GM21390 (cell line): ENCODE results near the gene IQCM.
A peak's percentile ranks its signal among the peaks of the same experiment; 100 is the strongest.

Experiments used
- ATAC-seq: cut with Tn5 transposase; IDR thresholded peaks from one replicate; pipeline ENCODE4 v1.9.1; 2021; ENCODE audit not compliant: unreplicated experiment

Gene IQCM

DNA sequence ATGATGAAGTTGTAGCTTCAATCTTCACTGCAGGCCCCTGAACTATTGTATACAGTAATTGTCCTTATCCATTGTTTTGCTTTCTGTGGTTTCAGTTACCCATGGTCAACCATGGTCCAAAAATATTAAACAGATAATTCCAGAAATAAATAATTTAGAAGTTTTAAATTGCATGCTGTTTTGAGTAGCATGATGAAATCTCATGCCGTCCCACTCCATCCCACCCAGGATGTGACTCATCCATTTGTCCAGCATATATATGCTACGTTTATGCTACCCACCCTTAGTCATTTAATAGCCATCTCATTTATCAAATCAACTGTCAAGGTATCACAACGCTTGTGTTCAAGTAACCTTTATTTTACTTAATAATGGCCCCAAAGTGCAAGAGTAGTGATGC, 34.5 kb downstream of the IQCM start:
- no peak for ATAC-seq

DNA sequence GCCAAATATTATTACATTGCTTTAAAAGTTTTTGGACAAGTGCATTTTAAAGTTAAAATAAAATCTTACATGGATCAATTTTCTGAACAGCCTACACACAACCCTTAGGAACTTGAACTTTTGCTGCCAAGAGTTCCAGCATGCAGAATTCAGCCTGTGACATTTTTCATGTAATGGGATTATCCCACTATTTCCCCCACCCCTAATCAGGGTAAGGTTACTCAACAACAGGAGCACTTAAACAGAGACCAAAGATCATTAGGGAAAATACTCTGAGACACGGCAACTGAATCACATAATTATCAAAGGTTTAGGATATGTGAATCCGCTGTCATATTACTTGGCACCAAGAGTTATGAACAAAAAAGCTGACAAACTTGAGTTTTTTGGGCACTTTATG, 47.2 kb downstream of the IQCM start:
- ATAC-seq = no peak

DNA sequence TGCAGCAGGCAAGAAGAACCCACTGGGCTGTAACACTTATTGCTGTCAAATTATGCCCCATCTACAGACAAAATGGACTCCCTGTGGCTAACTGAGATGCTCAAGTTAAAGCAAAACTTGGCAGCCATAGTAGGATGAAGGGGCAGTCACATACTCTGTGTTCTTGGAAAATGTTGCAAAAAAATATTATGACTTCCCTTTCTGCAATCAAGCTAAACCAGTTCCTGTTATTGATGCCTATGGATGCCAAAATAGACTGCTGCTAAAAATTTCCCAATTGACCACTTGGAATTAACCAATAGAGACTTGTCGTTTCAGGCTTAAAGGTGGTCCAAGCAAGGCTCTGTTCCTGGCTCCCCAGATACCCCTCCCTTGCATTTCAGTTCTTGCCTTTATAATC, 49.5 kb downstream of the IQCM start:
- ATAC-seq = no peak

DNA sequence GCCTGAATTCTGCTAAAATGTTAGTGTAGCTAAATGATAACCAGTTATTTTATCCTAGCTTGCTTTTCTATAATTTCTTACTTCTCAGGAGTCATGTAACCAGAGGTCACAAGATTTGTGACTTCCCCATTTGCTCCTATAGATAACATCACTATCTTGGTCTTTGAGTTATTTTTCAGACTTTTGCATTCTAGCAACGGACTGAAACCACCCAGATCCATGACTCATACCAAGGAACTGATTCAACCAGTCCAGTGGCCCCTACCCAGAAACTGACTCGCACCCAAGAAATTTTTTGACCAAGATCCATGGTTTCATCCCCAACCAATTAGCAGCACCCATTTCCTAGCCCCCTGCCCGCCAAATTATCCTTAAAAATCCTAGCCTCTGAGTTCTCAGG, 50.0 kb downstream of the IQCM start:
- no peak for ATAC-seq

DNA sequence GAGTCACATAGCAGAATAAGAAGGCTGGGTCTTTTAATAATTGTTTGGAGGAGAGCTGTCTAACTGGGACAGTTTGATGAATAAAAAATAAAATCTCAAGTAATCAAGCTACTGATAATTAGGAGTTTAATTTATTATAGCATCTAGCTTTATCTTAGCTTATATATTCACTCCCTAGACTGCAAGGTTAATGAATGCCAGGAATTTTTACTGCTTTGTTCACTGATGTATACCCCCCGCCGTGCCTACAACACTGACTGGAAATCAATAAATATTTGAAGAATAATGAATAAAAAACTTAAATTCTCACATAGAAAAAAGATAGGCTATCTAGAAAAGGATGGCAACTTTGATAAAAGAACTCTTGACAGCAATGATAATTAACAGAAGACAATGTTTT, 59.7 kb downstream of the IQCM start:
- ATAC-seq = no peak

DNA sequence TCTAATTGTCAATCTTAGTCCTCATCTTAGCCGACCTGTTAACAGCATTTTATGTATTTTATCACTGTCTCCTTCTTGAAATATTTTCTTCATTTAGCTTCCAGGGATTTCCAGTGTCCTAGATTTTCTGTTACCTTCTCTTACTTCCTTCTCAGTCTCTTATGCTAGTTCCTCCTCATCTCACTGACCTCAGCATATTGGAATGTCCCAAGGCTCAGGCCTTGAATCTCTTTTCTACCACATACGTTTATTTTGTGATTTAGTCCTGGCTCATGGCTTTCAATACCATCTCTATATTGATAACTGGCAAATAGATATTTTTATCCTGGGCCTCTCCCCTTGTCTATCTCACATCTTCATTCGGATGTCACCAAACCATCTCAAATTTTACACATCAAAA, 61.1 kb downstream of the IQCM start:
- no peak for ATAC-seq

DNA sequence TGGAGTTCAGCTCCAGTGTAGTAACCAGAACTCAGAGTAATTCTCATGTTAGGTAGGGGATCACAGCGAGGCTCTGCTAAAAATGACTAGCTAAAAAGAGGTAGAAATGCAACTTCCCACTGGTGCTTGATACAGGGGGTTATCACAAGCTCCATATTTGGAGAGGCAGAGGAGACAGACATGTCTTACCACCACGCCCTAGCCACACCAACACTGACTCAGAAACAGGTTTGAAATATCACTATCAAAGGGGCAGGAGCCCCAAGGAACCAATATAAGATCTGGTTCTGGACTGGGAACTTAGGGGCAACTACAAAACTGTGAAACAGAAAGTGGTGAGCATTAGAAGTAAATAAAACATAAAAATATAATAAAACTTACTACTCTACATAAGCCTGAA, 62.9 kb downstream of the IQCM start:
- no peak for ATAC-seq

DNA sequence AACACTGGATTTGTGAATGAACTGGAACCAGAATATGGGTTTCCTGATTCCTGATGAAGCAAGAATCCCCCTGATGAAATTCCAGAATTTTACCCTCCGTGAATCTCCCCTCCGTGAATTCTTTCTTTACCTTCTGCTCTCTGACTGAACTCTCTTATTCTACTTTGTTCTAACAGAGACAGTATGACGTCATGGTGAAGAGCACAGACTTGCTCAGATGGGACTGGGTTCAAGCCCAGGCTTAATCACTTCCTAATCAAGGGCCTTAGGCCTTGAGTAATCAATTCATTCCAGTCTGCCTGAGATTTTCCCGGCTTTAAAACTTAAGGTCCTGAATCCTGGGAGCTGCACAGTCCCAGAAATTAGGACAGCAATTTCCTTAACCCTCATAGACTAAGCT, 64.5 kb downstream of the IQCM start:
- ATAC-seq = no peak

DNA sequence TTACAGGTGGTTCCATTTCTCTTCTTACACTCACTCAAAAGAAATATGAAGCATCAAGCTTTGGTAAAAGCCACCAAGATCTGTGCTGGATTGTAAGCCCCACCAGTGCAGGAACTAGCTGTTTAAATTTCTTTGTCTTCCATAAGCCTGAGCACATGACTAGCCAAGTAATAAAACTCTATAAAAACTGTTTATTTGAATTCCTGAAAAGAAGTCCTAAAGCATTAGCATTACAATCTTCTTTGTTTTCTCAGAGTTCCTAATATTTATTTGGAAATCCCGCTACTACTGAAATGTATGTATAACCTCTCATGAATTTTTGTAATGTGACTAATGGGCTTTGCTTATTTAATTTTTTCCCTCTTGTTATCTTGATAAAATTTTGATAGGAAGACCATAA, 65.9 kb downstream of the IQCM start:
- ATAC-seq = no peak

DNA sequence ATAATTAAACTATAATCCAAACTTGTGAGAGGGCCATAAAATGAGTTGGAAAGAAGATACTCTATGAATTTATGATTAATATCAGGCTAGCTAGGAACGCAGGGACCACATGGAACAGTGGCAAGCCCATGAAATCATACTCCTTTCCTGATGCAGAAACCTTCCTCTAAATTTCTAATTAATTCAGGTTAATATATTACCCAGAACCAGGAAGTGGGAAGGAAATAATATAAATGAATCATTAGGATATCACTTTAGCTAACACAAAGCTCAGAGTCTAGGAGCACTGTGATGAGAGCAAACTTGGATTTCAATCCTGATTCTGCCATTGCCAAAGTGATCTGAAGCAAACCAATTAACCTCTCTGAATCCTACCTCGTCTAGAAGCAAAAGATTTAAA, 68.0 kb downstream of the IQCM start:
- ATAC-seq = no peak

DNA sequence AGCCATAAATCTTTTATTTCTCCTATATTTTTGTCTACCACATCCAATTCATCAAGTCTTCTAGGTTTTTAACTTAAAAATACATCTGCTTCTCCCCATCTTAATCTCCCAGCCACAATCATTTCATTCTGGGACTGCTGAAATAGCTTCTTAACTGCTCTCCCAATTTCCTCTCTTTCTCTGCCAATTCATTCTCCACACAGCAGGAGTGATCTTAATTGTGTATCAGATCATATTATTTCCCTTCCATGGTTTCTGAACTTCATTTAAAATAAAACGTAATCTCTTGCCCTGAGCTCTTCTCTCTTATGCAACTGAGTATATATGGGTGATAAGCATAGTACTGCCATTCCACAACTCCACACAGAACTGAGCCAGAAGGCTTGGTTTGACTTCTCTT, 69.4 kb downstream of the IQCM start:
- ATAC-seq = no peak

DNA sequence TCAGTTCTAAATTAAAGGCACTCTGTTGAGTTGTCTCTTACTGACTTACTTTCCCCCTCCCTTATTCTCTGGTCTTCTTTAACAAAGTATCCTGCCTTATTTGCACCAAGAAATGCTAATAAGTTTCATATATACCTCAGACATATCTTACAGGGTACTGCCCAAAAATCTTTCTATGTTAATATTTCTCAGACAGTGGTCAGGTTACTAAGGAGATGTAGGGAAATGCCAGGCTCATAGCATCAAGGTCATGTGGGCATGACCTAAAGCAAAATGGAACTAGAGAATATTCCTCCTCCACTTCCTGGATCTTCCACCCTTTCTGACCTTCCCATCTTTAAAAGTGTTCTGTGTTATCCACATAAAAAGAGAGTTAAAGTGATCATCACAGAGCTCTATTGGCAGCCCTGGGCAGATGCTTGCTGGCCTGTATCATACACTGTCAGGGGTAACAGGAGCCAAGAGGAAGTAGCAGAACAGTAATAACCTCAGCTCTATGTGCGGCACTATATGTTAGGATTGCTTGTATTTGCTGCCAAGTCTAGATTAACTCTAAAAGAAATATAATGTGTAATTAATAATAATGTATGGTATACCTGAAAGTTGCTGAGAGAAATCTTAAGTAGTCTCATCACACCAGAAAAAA, 74.3 kb downstream of the IQCM start:
- ATAC-seq = no peak

DNA sequence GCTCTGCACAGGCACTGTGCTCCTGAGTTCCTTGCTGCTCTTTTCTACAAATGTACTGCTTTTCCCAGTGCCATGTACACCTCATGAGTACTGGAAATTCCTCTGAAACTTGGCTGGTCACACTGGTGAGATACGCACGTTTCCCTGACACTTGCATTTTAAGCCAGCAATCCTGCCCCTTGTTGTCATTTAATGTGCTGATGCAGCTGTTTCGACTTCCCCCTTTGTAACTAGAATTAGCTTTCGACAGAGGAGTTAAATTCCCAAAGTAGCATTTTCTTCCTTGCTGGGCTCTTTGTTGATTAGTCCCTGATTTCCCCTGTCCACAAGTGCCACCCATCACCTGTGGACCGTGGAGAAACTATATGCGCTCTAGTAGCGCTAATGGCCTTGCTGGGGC, 77.5 kb downstream of the IQCM start:
- ATAC-seq = no peak

DNA sequence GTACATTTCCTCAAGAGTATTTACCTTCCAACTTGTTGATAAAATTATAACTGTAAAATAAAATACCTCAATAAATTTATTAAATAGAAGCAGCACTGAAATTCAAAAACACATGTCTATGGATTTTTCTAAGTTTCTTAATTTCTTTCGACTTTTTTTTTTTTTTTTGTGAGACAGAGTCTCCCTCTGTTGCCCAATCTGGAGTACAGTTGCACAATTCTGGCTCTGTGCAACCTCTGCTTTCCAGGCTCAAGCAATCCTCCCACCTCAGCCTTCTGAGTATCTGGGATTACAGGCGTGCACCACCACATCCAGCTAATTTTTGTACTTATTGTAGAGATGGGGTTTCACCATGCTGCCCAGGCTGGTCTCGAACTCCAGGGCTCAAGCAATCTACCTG, 79.8 kb downstream of the IQCM start:
- no peak for ATAC-seq

DNA sequence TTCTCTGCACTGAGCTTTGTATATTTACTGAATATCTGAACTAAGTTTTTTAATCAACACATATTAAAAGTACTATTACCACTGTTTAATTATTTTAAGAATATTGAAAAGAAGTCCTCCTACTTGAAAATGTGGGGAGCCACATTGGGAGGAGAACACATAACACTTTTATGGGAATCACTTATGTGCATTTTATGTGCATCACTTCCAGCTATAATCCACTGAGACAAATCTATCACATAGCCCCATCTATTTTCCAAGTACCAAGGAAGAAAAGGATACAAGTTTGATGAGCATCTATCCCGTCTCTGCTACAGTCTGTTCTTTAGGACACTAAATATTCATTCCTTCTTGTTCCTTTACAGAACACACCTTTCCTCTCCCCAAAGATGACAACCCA, 87.2 kb downstream of the IQCM start:
- ATAC-seq = no peak

DNA sequence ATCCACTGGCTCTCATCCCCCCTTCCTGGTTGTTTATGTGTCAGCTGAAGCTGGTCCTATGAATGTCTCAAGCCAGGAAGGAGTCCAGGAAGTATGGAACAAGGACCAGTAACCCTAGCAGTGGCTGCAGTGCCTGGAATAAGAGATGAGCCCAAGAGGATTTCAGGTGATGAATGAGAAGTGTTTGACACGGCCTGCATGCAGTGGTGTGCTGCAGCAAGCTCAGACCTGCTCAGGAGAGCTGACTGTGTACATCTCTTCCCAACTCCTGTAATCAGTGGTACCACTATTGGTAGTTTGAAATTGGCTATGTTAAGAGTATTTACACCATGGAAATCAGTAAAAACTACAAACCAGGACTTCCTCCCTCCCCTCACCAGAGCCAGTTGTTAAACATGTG, 88.0 kb downstream of the IQCM start:
- no peak for ATAC-seq

DNA sequence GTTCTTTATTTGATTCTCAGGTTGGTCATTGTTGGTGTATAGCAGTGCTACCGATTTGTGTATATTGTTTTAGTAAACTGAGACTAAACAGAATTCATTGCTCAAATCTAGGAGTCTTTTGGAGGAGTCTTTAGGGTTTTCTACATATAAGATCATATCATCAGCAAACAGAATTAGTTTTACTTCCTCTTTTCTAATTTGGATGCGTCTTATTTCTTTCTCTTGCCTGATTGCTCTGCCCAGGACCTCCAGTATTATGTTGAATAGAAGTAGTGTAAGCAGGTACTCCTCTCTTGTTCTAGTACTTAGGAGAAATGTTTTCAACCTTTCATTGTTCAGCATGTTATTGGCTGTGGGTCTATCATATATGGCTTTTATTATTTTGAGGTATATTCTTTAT, 92.6 kb downstream of the IQCM start:
- ATAC-seq = no peak

DNA sequence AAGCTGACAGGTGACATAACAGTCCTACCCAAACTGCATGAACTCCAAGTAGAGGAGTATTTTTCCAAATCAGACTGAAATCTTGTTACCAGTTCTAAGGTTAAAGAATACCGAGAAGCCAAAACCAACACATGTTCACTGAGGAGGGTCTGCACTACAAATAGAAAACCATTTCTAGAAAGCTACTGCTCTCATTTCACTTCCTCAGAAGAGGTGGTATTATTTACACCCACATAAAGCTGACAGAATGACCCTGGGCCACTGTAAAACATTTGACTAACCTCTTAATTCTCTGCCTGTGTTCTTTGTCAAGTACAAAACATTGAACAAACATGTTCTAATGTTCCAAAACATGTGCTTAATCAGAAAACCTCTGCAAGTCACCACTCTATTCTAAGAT, 95.8 kb downstream of the IQCM start:
- peak; percentile 64 for ATAC-seq

DNA sequence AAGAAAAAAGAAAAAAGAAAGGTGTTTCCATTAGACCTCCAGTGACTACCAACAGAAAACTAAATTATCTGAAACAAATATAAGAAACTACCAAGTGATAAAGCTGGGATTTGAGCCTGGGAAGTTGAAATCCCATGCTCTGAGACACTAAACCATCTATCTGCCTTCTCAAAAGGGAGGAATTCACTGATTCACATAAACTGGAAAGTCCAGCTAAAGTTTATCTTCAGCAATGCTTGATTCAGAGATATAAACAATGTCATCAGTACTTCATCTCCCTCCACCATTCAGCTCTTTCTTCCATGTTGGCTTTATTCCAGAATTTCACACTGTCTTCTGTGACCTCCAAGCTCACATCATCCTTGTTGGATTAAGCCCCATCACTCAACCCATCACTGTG, 96.3 kb downstream of the IQCM start:
- ATAC-seq = no peak

DNA sequence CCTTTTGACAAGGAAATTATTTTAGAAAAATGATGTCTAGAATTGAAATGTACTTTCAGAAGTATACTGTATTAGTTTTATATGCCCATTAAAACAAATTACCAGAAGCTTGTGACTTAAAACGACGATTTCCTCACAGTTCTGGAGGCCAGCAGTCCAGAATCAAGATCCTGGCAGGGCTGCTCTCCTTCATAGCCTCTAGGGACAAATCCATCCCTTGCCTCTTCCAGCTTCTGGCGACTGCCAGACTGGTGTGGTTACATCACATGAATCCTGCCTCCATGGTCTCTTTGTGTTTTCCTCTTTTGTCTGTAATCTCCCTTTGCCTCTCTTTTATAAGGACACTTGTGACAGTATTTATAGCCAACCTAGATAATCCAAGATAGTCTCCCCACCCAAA, 97.1 kb downstream of the IQCM start:
- no peak for ATAC-seq

DNA sequence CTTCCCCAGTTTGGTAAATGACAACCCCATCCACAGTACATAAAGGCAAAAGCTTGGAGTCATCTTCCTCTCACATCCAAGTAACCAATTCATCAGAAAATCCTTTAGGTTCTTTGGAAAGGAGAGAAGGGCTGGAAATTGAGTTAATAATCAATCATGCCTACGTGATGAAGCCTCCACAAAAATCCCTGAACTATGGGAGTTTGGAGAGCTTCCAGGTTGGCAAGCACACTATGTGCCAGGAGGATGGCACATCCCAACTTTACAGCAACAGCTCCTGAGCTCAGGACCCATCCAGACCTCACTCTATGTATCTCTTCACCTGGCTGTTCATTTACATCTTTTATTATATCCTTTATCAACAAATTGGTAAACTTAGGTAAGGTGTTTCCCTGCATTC, 98.9 kb downstream of the IQCM start:
- no peak for ATAC-seq

DNA sequence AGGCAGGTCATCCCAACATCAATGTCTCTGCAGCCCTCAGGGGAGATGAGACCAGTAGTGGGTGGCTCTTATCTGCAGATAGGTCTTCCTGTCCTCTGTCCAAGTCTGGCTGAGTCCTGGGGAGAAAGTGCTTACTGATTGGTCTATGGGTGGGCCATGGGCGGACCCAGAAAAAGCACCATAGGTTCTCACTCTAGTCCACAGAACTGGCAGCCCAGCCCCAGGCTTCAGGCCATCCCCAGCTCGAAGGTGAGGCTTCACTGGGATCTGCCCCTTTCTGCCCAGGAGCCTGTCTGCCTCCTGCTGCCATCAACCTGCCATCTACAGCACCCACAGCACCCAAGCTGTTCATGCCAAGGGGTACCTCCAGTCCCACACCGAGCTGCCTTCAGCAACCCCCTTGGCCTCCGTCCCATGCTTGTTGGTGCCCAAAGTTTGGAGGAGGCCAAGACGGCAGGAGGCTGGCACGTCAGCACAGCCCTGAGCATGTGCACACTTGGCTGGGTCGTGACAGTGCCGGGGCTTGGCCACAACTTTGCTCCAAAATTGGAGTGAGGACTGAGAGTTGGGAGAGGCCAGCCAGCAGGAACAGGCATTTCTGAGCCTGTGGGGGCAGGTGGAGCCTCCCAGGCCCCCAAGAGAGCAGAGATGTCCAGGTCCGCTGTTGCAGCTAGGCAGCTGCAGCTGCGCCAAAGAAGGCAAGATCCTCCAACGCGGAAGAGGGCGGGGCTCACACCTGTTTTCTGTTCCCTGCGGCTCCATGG, 99.6 kb downstream of the IQCM start:
- no peak for ATAC-seq

DNA sequence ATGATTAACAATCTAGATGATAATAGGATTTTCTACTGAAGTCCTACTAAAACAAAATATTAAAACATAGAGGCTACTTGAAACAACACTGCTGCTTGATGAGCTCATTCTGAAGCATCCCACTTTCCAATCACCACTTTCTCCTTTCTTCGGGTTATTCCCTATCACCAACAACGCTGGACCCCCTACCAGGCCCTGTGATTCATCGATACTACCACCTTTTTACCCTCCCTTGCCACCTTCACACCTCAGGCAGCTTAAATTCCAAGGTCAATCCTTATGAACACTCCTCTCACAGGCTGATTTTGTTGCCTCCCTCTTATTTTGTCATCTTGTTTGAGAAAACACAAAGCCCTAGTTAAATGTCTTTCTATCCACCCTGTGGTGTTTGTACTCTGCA, 102.6 kb downstream of the IQCM start:
- ATAC-seq = no peak
